Psoas muscle (tissue), 8 donors: ENCODE data around the gene ARHGEF35. TPM values are rescaled to one million over a fixed set of nuclear protein-coding genes. Genes with fewer than 3 reads are reported as not detected.
A peak's percentile ranks its signal among the peaks of the same experiment; 100 is the strongest.
"Not testable (repeated sequence)": the region's sequence is repeated elsewhere in the genome, so short reads cannot be mapped to it uniquely, and the experiment has no call there.

Source experiments
- ATAC-seq, 4 donors: fragments of 200-7000 bp; cut with Tn5 transposase; one replicate each; pipeline ENCODE4 v1.9.1; 2020; ENCODE audit warnings: moderate library complexity in 3 of 4, mild to moderate bottlenecking in 2 of 4
- DNase-seq, 2 donors: peaks; one replicate each; pipeline ENCODE4 v3.0.0-alpha.2; 2020
- H3K27ac ChIP-seq: fragments of 200-600 bp; one replicate; pipeline ENCODE4 v1.8.0; 2022
- H3K27me3 ChIP-seq, 3 donors: fragments of 200-600 bp in 1 of 3; one replicate each; pipeline versions ENCODE4 v1.6.1 to v1.8.0; 2013 to 2022; ENCODE audit warnings: low read length in 2 of 3, mild to moderate bottlenecking in 2 of 3, moderate library complexity in 1 of 3; ENCODE audit not compliant: insufficient read depth in 3 of 3
- H3K36me3 ChIP-seq, 2 donors: fragments of 200-600 bp in 1 of 2; one replicate each; pipeline versions ENCODE4 v1.6.1 to v1.8.0; 2013 to 2022; ENCODE audit warnings: low read depth in 1 of 2, mild to moderate bottlenecking in 1 of 2, moderate library complexity in 1 of 2; ENCODE audit not compliant: insufficient read depth in 1 of 2
- H3K4me1 ChIP-seq: fragments of 200-600 bp; one replicate; pipeline ENCODE4 v1.8.0; 2022
- H3K4me3 ChIP-seq: fragments of 200-600 bp; one replicate; pipeline ENCODE4 v1.8.0; 2022; ENCODE audit warnings: mild to moderate bottlenecking
- H3K9me3 ChIP-seq: fragments of 200-600 bp; one replicate; pipeline ENCODE4 v1.8.0; 2022
- WGBS, 3 donors: extraction: QIAGEN DNeasy Blood & Tissue Kit; methylation state at CpG; one replicate each; pipeline versions ENCODE4 v1.1.6 to v1.1.7; 2013; 5-methylcytosine and 5-hydroxymethylcytosine counted together
- intact Hi-C, 2 donors: fragments of 100-400 bp; cut with DNase I; formaldehyde crosslinking; loops; one replicate each; pipeline versions ENCODE4 v1.11.0 to v1.14.2; 2022
- polyA plus RNA-seq, 3 donors: library from polyadenylated mRNA; stranded (reverse); fragments of 200-250 nt; gene quantifications; one replicate each; pipeline ENCODE4 v1.2.3, GENCODE V29; 2013
- total RNA-seq, 4 donors: library from RNA; stranded (reverse); fragmentation: NEBNext Ultra II Directional in 2 of 4; extraction: Animal tissue kit (Norgen Biotek cat#: 25700) in 2 of 4; gene quantifications; one replicate each; pipeline versions ENCODE4 v1.2.1 to v1.2.4, GENCODE V29; 2021 to 2023
- donor health status: healthy with polysubstance abuse.
- donor health status: DM: no; HTN: no; CAD: no; lungs with moderate emphysema.
- donor health status: Bipolar disorder and iron deficiency.
- donor health status: healthy.
- donor health status: DM: yes; HTN: yes; CAD: no.
- donor health status: DM: no; HTN: no; CAD: no.
- donor health status: DM: no; HTN: no; CAD: no.
- donor health status: DM: yes; HTN: yes; CAD: no.

Gene ARHGEF35
- total and polyA plus RNA-seq, 7 donors: 0.13 to 0.34 (median 0.16) TPM

GRCh38 chr7:144218581-144218980, 22.9 kb upstream of the ARHGEF35 start:
- H3K27ac ChIP-seq, H3K4me1 ChIP-seq, intact Hi-C loops, ATAC-seq, DNase-seq, H3K27me3 ChIP-seq, H3K36me3 ChIP-seq, H3K9me3 ChIP-seq, H3K4me3 ChIP-seq: not testable (repeated sequence)
- 94 to 100% (median 99%) methylated on average over 1 of the region's 1 CpG for WGBS, 3 donors

GRCh38 chr7:144217200-144217599, 21.6 kb upstream of the ARHGEF35 start:
- H3K27ac ChIP-seq, DNase-seq, H3K9me3 ChIP-seq, intact Hi-C loops, ATAC-seq, H3K27me3 ChIP-seq, H3K4me3 ChIP-seq, H3K4me1 ChIP-seq, H3K36me3 ChIP-seq: not testable (repeated sequence)

GRCh38 chr7:144205306-144205705, 9.7 kb upstream of the ARHGEF35 start:
- H3K9me3 ChIP-seq, H3K4me1 ChIP-seq, H3K36me3 ChIP-seq, H3K4me3 ChIP-seq, intact Hi-C loops, ATAC-seq, DNase-seq, H3K27me3 ChIP-seq, H3K27ac ChIP-seq: not testable (repeated sequence)
- whole genome bisulfite sequencing, 3 donors: no CpG with 5 or more reads among the region's 5 CpGs

GRCh38 chr7:144203086-144203485, 7.5 kb upstream of the ARHGEF35 start:
- H3K36me3 ChIP-seq, H3K4me3 ChIP-seq, intact Hi-C loops, H3K27me3 ChIP-seq, DNase-seq, H3K27ac ChIP-seq, H3K9me3 ChIP-seq, ATAC-seq, H3K4me1 ChIP-seq: not testable (repeated sequence)
- WGBS, 3 donors: no CpG with 5 or more reads among the region's 3 CpGs

- H3K9me3 ChIP-seq, H3K4me3 ChIP-seq, H3K27me3 ChIP-seq, H3K27ac ChIP-seq, intact Hi-C loops, H3K36me3 ChIP-seq, DNase-seq, ATAC-seq, H3K4me1 ChIP-seq: not testable (repeated sequence)
- WGBS, 3 donors: no CpG with 5 or more reads among the region's 1 CpG
Measured at GRCh38 chr7:144201978-144202377, 6.3 kb upstream of the ARHGEF35 start.

- H3K36me3 ChIP-seq, H3K27me3 ChIP-seq, H3K27ac ChIP-seq, ATAC-seq, H3K9me3 ChIP-seq, DNase-seq, intact Hi-C loops, H3K4me3 ChIP-seq, H3K4me1 ChIP-seq: not testable (repeated sequence)
- WGBS, 3 donors: 51 to 73% (median 61%) methylated on average over 3 of the region's 4 CpGs
Measured at GRCh38 chr7:144198934-144199333, 3.3 kb upstream of the ARHGEF35 start.

GRCh38 chr7:144194453-144194852, 1.2 kb downstream of the ARHGEF35 start:
- H3K4me1 ChIP-seq, DNase-seq, H3K27me3 ChIP-seq, intact Hi-C loops, H3K4me3 ChIP-seq, H3K36me3 ChIP-seq, H3K27ac ChIP-seq, H3K9me3 ChIP-seq: not testable (repeated sequence)
- ATAC-seq: peak in 1 of 4 donors; percentile 27
- WGBS, 3 donors: no CpG with 5 or more reads among the region's 6 CpGs

GRCh38 chr7:144193782-144194181, 1.9 kb downstream of the ARHGEF35 start:
- H3K36me3 ChIP-seq, H3K27me3 ChIP-seq, intact Hi-C loops, H3K4me1 ChIP-seq, H3K27ac ChIP-seq, ATAC-seq, H3K4me3 ChIP-seq, DNase-seq, H3K9me3 ChIP-seq: not testable (repeated sequence)
- no CpG with 5 or more reads among the region's 11 CpGs for WGBS, 3 donors

GRCh38 chr7:144188578-144189171, 7.0 kb downstream of the ARHGEF35 start:
- H3K27ac ChIP-seq, H3K27me3 ChIP-seq, H3K36me3 ChIP-seq, H3K4me3 ChIP-seq, DNase-seq, intact Hi-C loops, ATAC-seq, H3K9me3 ChIP-seq, H3K4me1 ChIP-seq: not testable (repeated sequence)
- WGBS, 3 donors: no CpG with 5 or more reads among the region's 3 CpGs

- H3K27me3 ChIP-seq, ATAC-seq, H3K27ac ChIP-seq, H3K4me3 ChIP-seq, DNase-seq, H3K4me1 ChIP-seq, H3K36me3 ChIP-seq, H3K9me3 ChIP-seq, intact Hi-C loops: not testable (repeated sequence)
- WGBS, 3 donors: no CpG with 5 or more reads among the region's 5 CpGs
Measured at GRCh38 chr7:144187848-144188247, 7.8 kb downstream of the ARHGEF35 start.

GRCh38 chr7:144183166-144183565, 12.5 kb downstream of the ARHGEF35 start, which contains the start of gene CTAGE4:
CTAGE4 (plus strand) TSS chr7:144183466; CDS start chr7:144183504, 38 bp downstream.
- H3K27ac ChIP-seq, ATAC-seq, H3K4me3 ChIP-seq, H3K4me1 ChIP-seq, H3K9me3 ChIP-seq, DNase-seq, H3K27me3 ChIP-seq, H3K36me3 ChIP-seq, intact Hi-C loops: not testable (repeated sequence)
- WGBS, 3 donors: no CpG with 5 or more reads among the region's 19 CpGs

GRCh38 chr7:144179165-144179479, 16.5 kb downstream of the ARHGEF35 start:
- H3K9me3 ChIP-seq, H3K27ac ChIP-seq, intact Hi-C loops, H3K4me1 ChIP-seq, H3K27me3 ChIP-seq, ATAC-seq, H3K36me3 ChIP-seq, DNase-seq, H3K4me3 ChIP-seq: not testable (repeated sequence)
- 83 to 94% (median 90%) methylated on average over 1 of the region's 2 CpGs for WGBS, 3 donors
